CD8-positive, alpha-beta memory T cell (primary cell): ENCODE data around the gene TCF23. TPM values are rescaled to one million over a fixed set of nuclear protein-coding genes. Genes with fewer than 3 reads are reported as not detected.

Experiments
- CTCF ChIA-PET: fragments of 350-600 bp; sonication (Branson Sonifier 250); formaldehyde crosslinking; loops from one replicate; lab custom pipeline; 2021; ENCODE audit warnings: antibody characterized with exemption; lab: Charles Lee
- POLR2A ChIA-PET: fragments of 350-600 bp; sonication (Branson Sonifier 250); formaldehyde crosslinking; loops from one replicate; lab custom pipeline; 2021; ENCODE audit warnings: antibody characterized with exemption; lab: Charles Lee
- DNase-seq, 5 donors: peaks; one replicate each; pipeline versions ENCODE4 v3.0.0 to v3.0.0-alpha.2; 2020 to 2022; ENCODE audit warnings: mixed read lengths in 1 of 5
- H3K27ac ChIP-seq: one replicate; pipeline ENCODE4 v1.7.0; 2013; ENCODE audit warnings: low read depth, mild to moderate bottlenecking, low read length, moderate library complexity
- H3K27me3 ChIP-seq: 2 replicates; pipeline ENCODE4 v1.7.0; 2013; ENCODE audit warnings: low read length, mild to moderate bottlenecking; ENCODE audit not compliant: insufficient read depth, poor library complexity, severe bottlenecking
- H3K36me3 ChIP-seq: 2 replicates; pipeline ENCODE4 v1.7.0; 2013; ENCODE audit warnings: mild to moderate bottlenecking, low read length, moderate library complexity; ENCODE audit not compliant: insufficient read depth
- H3K4me1 ChIP-seq: 2 replicates; pipeline ENCODE4 v1.7.0; 2013; ENCODE audit warnings: mild to moderate bottlenecking, low read length, moderate library complexity; ENCODE audit not compliant: insufficient read depth
- H3K4me3 ChIP-seq: 2 replicates; pipeline ENCODE4 v1.7.0; 2013; ENCODE audit warnings: mild to moderate bottlenecking, low read length
- H3K9me3 ChIP-seq: 2 replicates; pipeline ENCODE4 v1.7.0; 2013; ENCODE audit warnings: mild to moderate bottlenecking, low read length
- H3K27ac Mint-ChIP-seq, 8 donors: one replicate each; pipeline ENCODE4 v1.8.0; 2020 to 2021; ENCODE audit warnings: mixed read lengths in 8 of 8, mild to moderate bottlenecking in 6 of 8, inconsistent platforms in 3 of 8, moderate library complexity in 3 of 8
- H3K27me3 Mint-ChIP-seq, 2 donors: one replicate each; pipeline ENCODE4 v1.8.0; 2020 to 2021; ENCODE audit warnings: mixed read lengths in 2 of 2, mild to moderate bottlenecking in 1 of 2, moderate library complexity in 1 of 2
- H3K36me3 Mint-ChIP-seq, 3 donors: one replicate each; pipeline ENCODE4 v1.8.0; 2020 to 2021; ENCODE audit warnings: mixed read lengths in 3 of 3, inconsistent platforms in 1 of 3, mild to moderate bottlenecking in 1 of 3
- H3K4me1 Mint-ChIP-seq, 3 donors: one replicate each; pipeline ENCODE4 v1.8.0; 2020 to 2021; ENCODE audit warnings: mixed read lengths in 3 of 3, inconsistent platforms in 1 of 3, mild to moderate bottlenecking in 1 of 3
- H3K4me3 Mint-ChIP-seq, 7 donors: one replicate each; pipeline ENCODE4 v1.8.0; 2020 to 2021; ENCODE audit warnings: mixed read lengths in 7 of 7, mild to moderate bottlenecking in 6 of 7, moderate library complexity in 4 of 7, inconsistent platforms in 2 of 7
- H3K9me3 Mint-ChIP-seq, 5 donors: one replicate each; pipeline ENCODE4 v1.8.0; 2020 to 2022; ENCODE audit warnings: mixed read lengths in 5 of 5, mild to moderate bottlenecking in 3 of 5, moderate library complexity in 2 of 5, inconsistent platforms in 1 of 5
- polyA plus RNA-seq: library from polyadenylated mRNA; unstranded; fragments of 300-500 nt; fragmentation: Illumina TruSeq; gene quantifications from one replicate; pipeline ENCODE4 v1.2.3, GENCODE V29; 2021
- total RNA-seq, 2 experiments: library from RNA; stranded (reverse); gene quantifications; one replicate each; pipeline ENCODE4 v1.2.3, GENCODE V29; 2021

Gene TCF23
- total and polyA plus RNA-seq, 3 experiments from 2014 or later, result not detected

- Mint-ChIP-seq H3K27me3 (peaks cover 10 to 18% of the 10 kb centered on the region in 2 donors), H3K9me3 (no peaks in the 10 kb centered on the region), H3K4me3 (peak overlapping the region; percentile 91 to 95 (median 93)), H3K4me1 (peaks cover 20 to 21% (median 20%) of the 10 kb centered on the region in 3 donors), H3K36me3 (peaks cover 0 to 3% (median 0%) of the 10 kb centered on the region in 3 donors), H3K27ac (peak overlapping the region; percentile 21 to 97 (median 87))
- Histone ChIP-seq H3K9me3 (no peaks in the 10 kb centered on the region), H3K36me3 (no peaks in the 10 kb centered on the region), H3K4me3 (peak overlapping the region; percentile 79), H3K27me3 (peaks cover 11% of the 10 kb centered on the region), H3K4me1 (peaks cover 13% of the 10 kb centered on the region), H3K27ac (no peak overlapping the region)
- DNase-seq, result no peak
- CTCF ChIA-PET, result interaction anchor here (1.1 to 2.6 kb wide), 5 partner anchors 8 to 47 kb away, joined by 3 to 24 read pairs (median 4); partner anchors contain the start of genes KHK and PREB
- POLR2A ChIA-PET, result interaction anchor here (1.8 to 2.0 kb wide), 3 partner anchors 11 to 72 kb away, joined by 5 to 27 read pairs (median 9); partner anchors contain the start of genes AGBL5, OST4 and PREB
Measured at GRCh38 chr2:27122791-27123190, 26.0 kb upstream of the TCF23 start.

GRCh38 chr2:27123302-27124150 lies 25.3 kb upstream of the TCF23 start, which contains the start of gene ABHD1:
ABHD1 (plus strand) TSS chr2:27123815; CDS start chr2:27123949, 134 bp downstream.
- Mint-ChIP-seq H3K9me3 (no peaks in the 10 kb centered on the region), H3K27ac (peak within 1 kb of the TSS; percentile 52 to 97 (median 88)), H3K4me3 (peak within 1 kb of the TSS; percentile 91 to 95 (median 93)), H3K27me3 (peaks cover 10 to 12% of the 10 kb centered on the region in 2 donors), H3K36me3 (peaks cover 0 to 3% (median 0%) of the 10 kb centered on the region in 3 donors), H3K4me1 (peaks cover 20 to 21% (median 20%) of the 10 kb centered on the region in 3 donors)
- H3K27me3 ChIP-seq, result peaks cover 5% of the 10 kb centered on the region
- H3K36me3 ChIP-seq, result no peaks in the 10 kb centered on the region
- DNase-seq, result peak; percentile 61 to 74 (median 68)
- no peaks in the 10 kb centered on the region for H3K9me3 ChIP-seq
- ChIA-PET CTCF (interaction anchor here (1.1 to 2.6 kb wide), 5 partner anchors 9 to 46 kb away, joined by 3 to 24 read pairs (median 4); partner anchors contain the start of genes KHK and PREB), POLR2A (interaction anchor here (1.8 to 2.0 kb wide), 3 partner anchors 10 to 73 kb away, joined by 5 to 27 read pairs (median 9); partner anchors contain the start of genes AGBL5, OST4 and PREB)
- peak within 1 kb of the TSS; percentile 79 for H3K4me3 ChIP-seq
- H3K4me1 ChIP-seq, result peaks cover 13% of the 10 kb centered on the region
- H3K27ac ChIP-seq, result peak within 1 kb of the TSS; percentile 38

- no peaks in the 10 kb centered on the region for H3K27me3 ChIP-seq
- POLR2A ChIA-PET, result no interaction called here
- no peaks in the 10 kb centered on the region for H3K36me3 ChIP-seq
- peak overlapping the region in 3 of 8 donors; percentile 12 to 58 (median 15) for H3K27ac Mint-ChIP-seq
- peaks cover 13 to 17% (median 15%) of the 10 kb centered on the region in 3 donors for H3K4me1 Mint-ChIP-seq
- CTCF ChIA-PET, result interaction anchor here (1.1 to 2.6 kb wide), 3 partner anchors 8 to 178 kb away, joined by 3 to 24 read pairs (median 4); partner anchors contain the start of gene PREB
- peaks cover 2 to 4% of the 10 kb centered on the region in 2 donors for H3K27me3 Mint-ChIP-seq
- H3K4me3 ChIP-seq, result no peak overlapping the region
- H3K27ac ChIP-seq, result no peak overlapping the region
- no peaks in the 10 kb centered on the region for H3K9me3 ChIP-seq
- peaks cover 13% of the 10 kb centered on the region for H3K4me1 ChIP-seq
- no peak for DNase-seq
- H3K36me3 Mint-ChIP-seq, result peaks cover 0 to 16% (median 0%) of the 10 kb centered on the region in 3 donors
- H3K4me3 Mint-ChIP-seq, result peak overlapping the region in 4 of 7 donors; percentile 32 to 95 (median 58)
- H3K9me3 Mint-ChIP-seq, result no peaks in the 10 kb centered on the region
Measured at GRCh38 chr2:27125104-27125503, 23.7 kb upstream of the TCF23 start.

- ChIA-PET CTCF (interaction anchor here (1.3 kb wide), 1 partner anchor 177 kb away, joined by 4 read pairs; no protein-coding TSS in a partner anchor), POLR2A (no interaction called here)
- DNase-seq, result no peak
- Histone ChIP-seq H3K36me3 (peaks cover 7% of the 10 kb centered on the region), H3K4me1 (peaks cover 13% of the 10 kb centered on the region), H3K4me3 (no peak overlapping the region), H3K27me3 (no peaks in the 10 kb centered on the region), H3K27ac (no peak overlapping the region), H3K9me3 (no peaks in the 10 kb centered on the region)
- Mint-ChIP-seq H3K27ac (peak overlapping the region in 1 of 8 donors; percentile 20), H3K9me3 (no peaks in the 10 kb centered on the region), H3K27me3 (peaks cover 0 to 1% of the 10 kb centered on the region in 2 donors), H3K4me3 (peak overlapping the region in 1 of 7 donors; percentile 50), H3K4me1 (peaks cover 15 to 19% (median 15%) of the 10 kb centered on the region in 3 donors), H3K36me3 (peaks cover 0 to 27% (median 0%) of the 10 kb centered on the region in 3 donors)
Measured at GRCh38 chr2:27126252-27126710, 22.5 kb upstream of the TCF23 start.

GRCh38 chr2:27127883-27128667 lies 20.7 kb upstream of the TCF23 start:
- CTCF ChIA-PET, result interaction anchor here (0.9 kb wide), 1 partner anchor 41 kb away, joined by 3 read pairs; the partner anchor contains the start of gene KHK
- Mint-ChIP-seq H3K27me3 (no peaks in the 10 kb centered on the region), H3K4me3 (no peak overlapping the region), H3K9me3 (no peaks in the 10 kb centered on the region), H3K27ac (peak overlapping the region in 1 of 8 donors; percentile 55), H3K36me3 (peaks cover 0 to 42% (median 0%) of the 10 kb centered on the region in 3 donors), H3K4me1 (peaks cover 18 to 22% (median 21%) of the 10 kb centered on the region in 3 donors)
- Histone ChIP-seq H3K9me3 (no peaks in the 10 kb centered on the region), H3K36me3 (peaks cover 15% of the 10 kb centered on the region), H3K27ac (no peak overlapping the region), H3K27me3 (no peaks in the 10 kb centered on the region), H3K4me3 (no peak overlapping the region), H3K4me1 (peaks cover 12% of the 10 kb centered on the region)
- POLR2A ChIA-PET, result no interaction called here
- DNase-seq, result no peak

GRCh38 chr2:27128668-27129571 lies 19.9 kb upstream of the TCF23 start:
- Histone ChIP-seq H3K4me3 (no peak overlapping the region), H3K9me3 (no peaks in the 10 kb centered on the region), H3K36me3 (peaks cover 15% of the 10 kb centered on the region), H3K27ac (no peak overlapping the region), H3K4me1 (peaks cover 16% of the 10 kb centered on the region), H3K27me3 (no peaks in the 10 kb centered on the region)
- no peak for DNase-seq
- H3K9me3 Mint-ChIP-seq, result no peaks in the 10 kb centered on the region
- no peaks in the 10 kb centered on the region for H3K27me3 Mint-ChIP-seq
- peak overlapping the region in 1 of 7 donors; percentile 73 for H3K4me3 Mint-ChIP-seq
- ChIA-PET POLR2A (no interaction called here), CTCF (interaction anchor here (0.9 kb wide), 1 partner anchor 42 kb away, joined by 3 read pairs; the partner anchor contains the start of gene KHK)
- H3K36me3 Mint-ChIP-seq, result peaks cover 0 to 47% (median 0%) of the 10 kb centered on the region in 3 donors
- H3K4me1 Mint-ChIP-seq, result peaks cover 22 to 24% (median 23%) of the 10 kb centered on the region in 3 donors
- peak overlapping the region in 4 of 8 donors; percentile 9 to 71 (median 58) for H3K27ac Mint-ChIP-seq
